Small intestine (tissue), 7 donors: Measurements from ENCODE around the gene ISCU. TPM values are rescaled to one million over a fixed set of nuclear protein-coding genes. Genes with fewer than 3 reads are reported as not detected.
"Not testable (repeated sequence)": the region's sequence is repeated elsewhere in the genome, so short reads cannot be mapped to it uniquely, and the experiment has no call there.

ENCODE experiments used
- DNase-seq, 2 donors: peaks; one replicate each; pipeline versions ENCODE4 v3.0.0 to v3.0.0-alpha.2; 2013
- FAIRE-seq: peaks from 2 replicates; lab custom pipeline; 2012; peaks lifted over from hg19 to GRCh38; lab: Jason Lieb, UNC
- H3K27ac ChIP-seq, 3 donors: one replicate each; pipeline ENCODE4 v1.5.1; 2013; ENCODE audit warnings: low read length in 2 of 3, mild to moderate bottlenecking in 2 of 3, control low read depth in 1 of 3, inconsistent platforms in 1 of 3, low read depth in 1 of 3, moderate library complexity in 1 of 3
- H3K27me3 ChIP-seq, 3 donors: one replicate each; pipeline ENCODE4 v1.6.1; 2013; ENCODE audit warnings: low read length in 3 of 3, inconsistent platforms in 1 of 3; ENCODE audit not compliant: control insufficient read depth in 3 of 3, insufficient read depth in 3 of 3
- H3K36me3 ChIP-seq, 3 donors: one replicate each; pipeline ENCODE4 v1.6.1; 2013; ENCODE audit warnings: low read length in 3 of 3, inconsistent platforms in 1 of 3, low read depth in 1 of 3, mild to moderate bottlenecking in 1 of 3, moderate library complexity in 1 of 3; ENCODE audit not compliant: control insufficient read depth in 3 of 3, insufficient read depth in 2 of 3
- H3K4me1 ChIP-seq, 3 donors: one replicate each; pipeline ENCODE4 v1.6.1; 2013; ENCODE audit warnings: low read length in 2 of 3, inconsistent platforms in 1 of 3, low read depth in 1 of 3, mild to moderate bottlenecking in 1 of 3, moderate library complexity in 1 of 3; ENCODE audit not compliant: control insufficient read depth in 3 of 3, insufficient read depth in 2 of 3
- H3K4me3 ChIP-seq, 3 donors: one replicate each; pipeline ENCODE4 v1.5.1; 2013; ENCODE audit warnings: low read length in 3 of 3, control low read depth in 1 of 3, inconsistent platforms in 1 of 3, low read depth in 1 of 3, mild to moderate bottlenecking in 1 of 3, moderate library complexity in 1 of 3
- H3K9me3 ChIP-seq, 2 donors: one replicate each; pipeline ENCODE4 v1.6.1; 2013; ENCODE audit warnings: low read depth in 1 of 2, low read length in 1 of 2; ENCODE audit not compliant: control insufficient read depth in 2 of 2, insufficient read depth in 1 of 2
- WGBS, 3 donors: extraction: QIAGEN DNeasy Blood & Tissue Kit; methylation state at CpG; one replicate each; pipeline ENCODE4 v1.1.7; 2013; 5-methylcytosine and 5-hydroxymethylcytosine counted together
- polyA plus RNA-seq, 4 donors: library from polyadenylated mRNA; stranded (reverse) in 3 of 4; unstranded in 1 of 4; fragments of 200-250 nt in 3 of 4; fragments of 120-200 nt in 1 of 4; gene quantifications; one replicate each; pipeline versions ENCODE4 v1.2.1 to v1.2.3, GENCODE V29; 2013
- donor health status: healthy with polysubstance abuse.
- donor health status: control.
- donor health status: control.
- donor health status: Bipolar disorder and iron deficiency.
- donor health status: healthy.

ISCU gene
- polyA plus RNA-seq, 4 donors: 102 to 178 (median 132) TPM

- Histone ChIP-seq H3K4me1 (no peaks in the 10 kb centered on the region), H3K27me3 (no peaks in the 10 kb centered on the region), H3K36me3 (no peaks in the 10 kb centered on the region), H3K9me3 (no peaks in the 10 kb centered on the region), H3K4me3 (no peak overlapping the region), H3K27ac (no peak overlapping the region)
- WGBS, 3 donors: 31 to 54% (median 41%) methylated on average over 7 of the region's 7 CpGs
- FAIRE-seq (no peak), DNase-seq (no peak)
Observed at GRCh38 chr12:108583991-108584390, 21.6 kb downstream of the ISCU start.

GRCh38 chr12:108584456-108585065 lies 22.2 kb downstream of the ISCU start:
- Histone ChIP-seq H3K4me3 (no peak overlapping the region), H3K9me3 (no peaks in the 10 kb centered on the region), H3K4me1 (no peaks in the 10 kb centered on the region), H3K36me3 (no peaks in the 10 kb centered on the region), H3K27ac (no peak overlapping the region), H3K27me3 (no peaks in the 10 kb centered on the region)
- DNase-seq: no peak
- no peak for FAIRE-seq
- 71 to 74% (median 72%) methylated on average over 3 of the region's 3 CpGs for WGBS, 3 donors

DNA sequence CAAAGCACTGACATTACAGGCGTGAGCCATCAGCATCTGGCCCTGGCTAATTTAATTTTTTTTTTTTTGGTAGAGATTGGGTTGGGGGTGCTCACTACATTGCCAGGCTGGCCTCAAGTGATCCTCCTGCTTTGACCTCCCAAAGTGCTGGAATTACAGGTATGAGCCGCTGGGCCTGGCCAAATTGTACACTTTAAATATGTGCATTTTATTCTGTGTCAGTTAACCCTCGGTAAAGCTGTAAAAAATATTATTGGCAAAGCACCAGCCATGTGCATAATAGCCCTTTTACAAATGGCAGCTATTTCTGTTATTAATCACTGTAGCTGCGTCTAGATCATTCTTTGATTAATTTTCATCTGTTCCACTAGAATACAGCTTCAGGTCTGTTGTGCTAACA lies 23.5 kb downstream of the ISCU start:
- Histone ChIP-seq H3K9me3 (no peaks in the 10 kb centered on the region), H3K27ac (no peak overlapping the region), H3K4me3 (no peak overlapping the region), H3K4me1 (no peaks in the 10 kb centered on the region), H3K36me3 (no peaks in the 10 kb centered on the region), H3K27me3 (no peaks in the 10 kb centered on the region)
- FAIRE-seq (no peak), DNase-seq (no peak)
- 47 to 69% (median 52%) methylated on average over 4 of the region's 4 CpGs for WGBS, 3 donors

DNA sequence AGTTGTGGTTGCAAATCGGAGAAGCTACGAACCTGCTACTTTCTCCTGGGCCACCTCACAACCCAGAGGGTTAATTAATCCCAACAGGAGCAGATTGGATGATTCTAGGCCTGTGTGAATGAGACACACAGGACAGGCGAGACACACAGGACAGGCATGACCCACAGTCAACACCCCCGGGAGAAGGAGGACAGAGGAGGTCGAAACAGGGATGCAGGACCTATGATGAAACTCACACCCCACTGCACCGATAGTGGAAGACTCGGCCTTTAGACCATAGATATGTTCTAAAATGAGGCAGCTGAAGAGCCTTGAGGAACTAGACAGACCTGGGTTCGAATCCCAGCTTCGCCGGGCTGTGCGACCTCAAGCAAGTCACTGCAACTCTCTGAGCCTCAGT lies 23.9 kb downstream of the ISCU start:
- Histone ChIP-seq H3K36me3 (peaks cover 0 to 2% (median 0%) of the 10 kb centered on the region in 3 donors), H3K4me1 (no peaks in the 10 kb centered on the region), H3K27ac (no peak overlapping the region), H3K9me3 (no peaks in the 10 kb centered on the region), H3K4me3 (no peak overlapping the region), H3K27me3 (no peaks in the 10 kb centered on the region)
- WGBS, 3 donors: 85 to 90% (median 88%) methylated on average over 11 of the region's 11 CpGs
- no peak for FAIRE-seq
- no peak for DNase-seq

DNA sequence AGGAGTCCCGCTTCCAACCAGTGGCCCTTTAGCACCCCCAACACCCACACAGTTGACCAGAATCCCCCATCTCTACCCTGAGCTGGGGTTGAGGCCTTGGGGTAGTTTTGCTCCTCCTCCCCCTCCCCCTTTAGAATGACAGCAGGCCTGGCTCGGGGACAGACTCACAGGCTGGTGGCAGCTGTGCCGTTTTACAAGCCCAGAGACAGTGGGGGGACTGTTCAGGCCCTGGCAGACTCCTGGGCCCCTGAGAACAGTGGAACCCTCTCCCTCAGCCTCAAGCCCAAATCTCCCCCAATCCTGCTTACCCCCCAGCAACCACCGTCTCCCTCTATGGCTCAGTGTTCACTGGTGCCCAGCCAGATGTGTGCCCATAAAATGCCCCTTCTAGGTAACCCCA lies 25.4 kb downstream of the ISCU start:
- H3K36me3 ChIP-seq: peaks cover 0 to 2% (median 0%) of the 10 kb centered on the region in 3 donors
- no peak overlapping the region for H3K4me3 ChIP-seq
- DNase-seq (no peak), FAIRE-seq (no peak)
- 57 to 88% (median 58%) methylated on average over 2 to 4 of the region's 4 CpGs for WGBS, 3 donors
- no peaks in the 10 kb centered on the region for H3K4me1 ChIP-seq
- no peaks in the 10 kb centered on the region for H3K27me3 ChIP-seq
- no peaks in the 10 kb centered on the region for H3K9me3 ChIP-seq
- no peak overlapping the region for H3K27ac ChIP-seq

DNA sequence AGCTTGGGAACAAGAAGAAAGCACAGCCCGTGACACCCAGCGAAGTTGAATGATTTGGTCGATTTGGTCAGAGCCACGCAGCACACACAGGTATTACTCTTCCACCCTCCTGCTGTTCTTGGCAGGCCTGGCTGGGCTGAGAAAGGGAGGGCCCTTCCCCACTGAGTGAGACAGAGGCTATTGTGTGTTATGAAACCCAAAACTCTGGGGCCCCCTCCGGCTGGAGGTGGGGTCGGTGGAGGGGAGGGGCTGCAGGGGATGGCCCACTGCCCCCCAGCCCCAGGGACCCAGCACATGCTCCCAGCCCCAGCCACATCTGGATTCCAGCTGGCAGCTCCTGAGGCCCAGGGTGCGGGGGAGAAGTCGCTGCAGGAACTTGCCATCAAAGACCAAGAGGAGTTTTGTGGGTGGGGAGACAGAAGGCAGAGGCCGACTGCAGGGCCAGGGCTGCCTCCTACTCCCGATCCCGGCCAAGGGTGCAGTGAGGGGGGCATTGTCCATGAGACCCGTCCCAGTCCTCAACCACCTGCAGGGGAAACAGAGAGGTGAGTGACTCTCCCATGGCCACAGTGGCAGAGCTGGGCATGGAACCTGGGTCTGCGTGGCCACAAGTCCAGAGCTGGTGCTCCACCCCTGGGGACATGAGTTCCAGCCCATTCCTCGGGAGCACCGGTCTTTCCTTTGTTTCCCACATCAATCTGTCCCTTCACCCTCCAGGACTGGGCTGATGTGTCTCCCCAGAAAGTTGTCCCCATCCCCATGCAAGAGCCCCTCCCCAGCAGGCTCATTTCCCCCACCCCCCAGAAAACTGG lies 26.8 kb downstream of the ISCU start:
- peak overlapping the region in 1 of 3 donors; percentile 23 for H3K27ac ChIP-seq
- no peak overlapping the region for H3K4me3 ChIP-seq
- WGBS, 3 donors: 40 to 46% (median 44%) methylated on average over 15 of the region's 15 CpGs
- peaks cover 0 to 2% (median 0%) of the 10 kb centered on the region in 3 donors for H3K36me3 ChIP-seq
- no peak for DNase-seq
- no peaks in the 10 kb centered on the region for H3K4me1 ChIP-seq
- FAIRE-seq: no peak
- H3K27me3 ChIP-seq: no peaks in the 10 kb centered on the region
- H3K9me3 ChIP-seq: no peaks in the 10 kb centered on the region

GRCh38 chr12:108589840-108590229 lies 27.4 kb downstream of the ISCU start:
- no peaks in the 10 kb centered on the region for H3K4me1 ChIP-seq
- DNase-seq (no peak), FAIRE-seq (no peak)
- H3K4me3 ChIP-seq: no peak overlapping the region
- no peaks in the 10 kb centered on the region for H3K27me3 ChIP-seq
- H3K9me3 ChIP-seq: no peaks in the 10 kb centered on the region
- 54 to 60% (median 58%) methylated on average over 7 of the region's 7 CpGs for WGBS, 3 donors
- no peak overlapping the region for H3K27ac ChIP-seq
- H3K36me3 ChIP-seq: peaks cover 0 to 2% (median 0%) of the 10 kb centered on the region in 3 donors

DNA sequence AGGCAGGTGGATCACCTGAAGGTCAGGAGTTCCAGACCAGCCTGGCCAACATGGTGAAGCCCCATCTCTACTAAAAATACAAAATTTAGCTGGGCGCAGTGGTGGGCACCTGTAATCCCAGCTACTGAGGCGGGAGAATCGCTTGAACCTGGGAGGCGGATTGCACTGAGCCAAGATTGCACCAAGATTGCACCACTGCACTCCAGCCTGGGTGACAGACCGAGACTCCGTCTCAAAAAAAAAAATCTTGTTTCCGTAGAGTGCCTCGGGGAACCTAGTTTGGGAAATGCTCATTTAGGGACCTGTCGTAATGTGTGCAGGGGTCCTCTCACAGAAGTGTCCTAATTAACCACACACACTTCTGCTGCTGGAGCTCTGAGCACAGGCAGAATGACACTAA lies 28.1 kb downstream of the ISCU start:
- WGBS, 3 donors: 86 to 93% (median 89%) methylated on average over 9 of the region's 9 CpGs
- not testable (repeated sequence) for H3K36me3 ChIP-seq, H3K4me1 ChIP-seq, H3K4me3 ChIP-seq, DNase-seq, FAIRE-seq, H3K27me3 ChIP-seq, H3K27ac ChIP-seq, H3K9me3 ChIP-seq
